GM21717 (cell line): Measurements from ENCODE around the gene HSD17B12.
"Not testable (repeated sequence)": the region's sequence is repeated elsewhere in the genome, so short reads cannot be mapped to it uniquely, and the experiment has no call there.

Source experiments
- ATAC-seq: cut with Tn5 transposase; IDR thresholded peaks from one replicate; pipeline ENCODE4 v1.9.1; 2021; ENCODE audit warnings: mild to moderate bottlenecking, moderate library complexity; ENCODE audit not compliant: unreplicated experiment

The HSD17B12 gene

DNA sequence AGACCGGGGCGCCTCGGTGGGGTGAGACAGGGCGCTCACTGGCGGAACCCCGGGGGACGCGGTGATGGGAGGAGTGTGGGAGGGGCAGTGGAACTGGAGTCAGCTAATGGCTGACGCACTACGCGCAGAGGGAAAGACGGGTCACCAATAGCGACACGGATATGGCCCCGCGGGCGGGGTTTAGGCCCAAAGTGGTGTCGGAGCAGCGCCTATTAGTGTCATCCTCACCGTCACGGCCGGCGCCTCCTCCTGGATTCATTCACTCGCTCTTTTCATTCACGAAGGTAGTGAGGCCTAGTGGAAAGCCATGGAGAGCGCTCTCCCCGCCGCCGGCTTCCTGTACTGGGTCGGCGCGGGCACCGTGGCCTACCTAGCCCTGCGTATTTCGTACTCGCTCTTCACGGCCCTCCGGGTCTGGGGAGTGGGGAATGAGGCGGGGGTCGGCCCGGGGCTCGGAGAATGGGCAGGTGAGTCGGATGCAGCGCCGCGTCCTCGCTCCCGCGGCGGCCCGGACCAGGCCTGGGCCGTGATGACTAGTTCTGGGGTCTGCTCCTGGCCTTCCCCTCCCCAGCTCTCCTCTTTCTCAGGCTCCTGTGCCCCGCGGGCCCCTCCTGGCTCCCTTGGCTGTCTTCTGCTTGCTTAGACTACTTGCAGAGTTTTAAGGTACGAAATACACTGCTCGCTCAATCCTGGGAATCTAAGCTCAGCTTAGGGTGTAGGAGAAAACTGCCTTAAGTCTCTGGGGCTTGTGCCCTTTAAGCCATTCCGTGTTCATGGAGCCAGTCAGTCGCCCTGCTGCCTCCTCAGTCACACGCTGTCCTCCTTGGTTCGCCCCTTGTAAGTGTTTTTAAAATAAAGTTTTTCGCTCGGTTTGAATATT lies at the start of gene HSD17B12:
Gene HSD17B12 (plus strand): TSS at position 218 of the 880 bp plus-strand sequence. CDS start 90 bp downstream, at position 308.
- ATAC-seq = peak; percentile 97

DNA sequence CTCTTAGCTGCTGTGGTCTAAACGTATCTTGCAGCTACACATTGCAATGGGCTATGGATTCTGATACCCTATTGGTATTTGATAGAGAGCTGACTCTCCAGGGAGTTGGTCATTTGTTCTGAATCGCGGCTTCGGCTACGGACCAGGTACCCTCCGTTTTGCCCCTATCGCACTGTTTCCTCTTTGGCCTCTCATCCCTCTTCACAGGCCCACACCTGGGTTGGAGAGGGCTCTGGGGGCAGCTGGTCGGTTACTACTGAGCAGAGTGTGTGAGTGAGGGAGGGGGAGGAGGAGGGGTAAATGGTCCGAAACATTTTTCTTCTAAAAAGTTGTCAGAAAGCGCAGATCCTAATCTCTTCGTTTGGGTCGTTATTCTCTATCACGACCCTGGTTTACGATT lies 48.8 kb upstream of the HSD17B12 start:
- ATAC-seq = no peak

DNA sequence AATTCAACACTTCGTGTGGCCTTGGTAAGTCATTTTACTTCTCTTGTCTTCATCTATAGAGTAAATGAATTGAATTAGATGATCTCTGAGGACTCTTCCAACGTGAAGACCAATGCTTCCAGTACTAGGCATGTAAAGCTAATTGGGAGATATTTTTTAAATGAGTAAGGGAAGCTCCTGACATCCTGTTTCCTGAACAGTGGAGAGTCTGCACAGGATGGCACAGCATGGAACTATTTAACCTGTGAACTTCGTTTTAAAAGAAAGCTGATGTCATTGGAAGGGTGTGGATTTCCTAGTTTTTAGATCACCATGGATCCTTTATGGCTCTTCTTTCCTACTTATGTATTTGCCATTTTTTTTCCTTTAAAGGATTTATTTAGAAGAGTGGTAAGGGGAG lies 48.4 kb upstream of the HSD17B12 start:
- ATAC-seq = no peak

DNA sequence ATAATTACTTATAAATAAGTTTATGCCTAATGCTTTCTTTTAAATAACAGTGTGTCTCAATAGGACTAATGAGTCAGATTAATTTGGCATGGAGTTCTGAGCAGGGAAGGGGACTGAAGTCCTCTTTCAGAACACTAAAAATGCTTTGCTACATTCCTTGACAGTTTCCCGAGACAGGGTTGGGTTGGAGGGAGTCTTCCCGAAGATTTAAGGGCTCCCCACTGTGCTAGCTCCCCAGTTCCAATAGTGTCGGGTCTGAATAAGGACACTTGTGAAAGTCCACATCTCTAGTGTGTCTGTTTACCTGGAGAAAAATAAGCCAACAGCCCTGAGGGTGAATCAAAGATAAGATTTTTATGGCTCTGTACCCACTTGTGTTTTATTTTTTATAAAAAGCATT lies 41.8 kb upstream of the HSD17B12 start:
- no peak for ATAC-seq

GRCh38 chr11:43639224-43639623 lies 41.3 kb upstream of the HSD17B12 start:
- no peak for ATAC-seq

- ATAC-seq = no peak
Observed at GRCh38 chr11:43639920-43640319, 40.6 kb upstream of the HSD17B12 start.

DNA sequence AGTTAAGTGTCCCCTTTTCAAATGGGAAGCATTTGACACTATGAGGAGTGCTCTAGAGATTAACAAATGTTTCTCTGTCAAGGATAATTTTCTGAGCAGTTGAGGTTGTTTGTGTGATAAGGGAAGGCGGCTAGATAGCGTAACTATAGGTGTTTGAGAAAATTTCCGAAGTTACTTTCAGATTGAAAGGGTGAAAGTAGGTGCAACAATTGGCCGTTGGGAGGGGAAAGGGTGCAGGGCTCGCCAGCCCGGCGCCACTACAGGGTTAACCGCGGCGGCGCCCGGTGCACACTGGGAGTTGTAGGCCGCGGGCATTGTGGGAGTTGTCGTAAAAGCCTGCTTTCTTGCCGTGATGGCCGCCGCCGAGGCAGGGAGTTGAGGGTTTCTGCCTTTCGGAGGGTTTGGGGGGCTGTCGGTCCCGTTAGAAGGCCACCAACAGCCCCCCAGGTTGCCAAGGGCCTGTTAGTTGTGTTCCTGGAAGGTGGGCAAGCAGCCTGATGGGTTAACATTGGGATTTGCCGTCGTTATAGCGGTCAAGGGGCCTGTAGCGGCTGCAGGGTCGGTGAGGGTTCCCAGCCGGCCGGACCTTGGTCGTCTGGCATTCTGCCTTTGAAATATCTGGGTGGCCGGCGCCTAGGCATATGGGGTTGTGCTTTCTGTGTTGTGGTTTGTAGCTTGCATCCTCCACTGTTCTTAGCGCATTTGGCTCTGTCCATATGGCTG lies 36.5 kb upstream of the HSD17B12 start:
- ATAC-seq = peak; percentile 99

DNA sequence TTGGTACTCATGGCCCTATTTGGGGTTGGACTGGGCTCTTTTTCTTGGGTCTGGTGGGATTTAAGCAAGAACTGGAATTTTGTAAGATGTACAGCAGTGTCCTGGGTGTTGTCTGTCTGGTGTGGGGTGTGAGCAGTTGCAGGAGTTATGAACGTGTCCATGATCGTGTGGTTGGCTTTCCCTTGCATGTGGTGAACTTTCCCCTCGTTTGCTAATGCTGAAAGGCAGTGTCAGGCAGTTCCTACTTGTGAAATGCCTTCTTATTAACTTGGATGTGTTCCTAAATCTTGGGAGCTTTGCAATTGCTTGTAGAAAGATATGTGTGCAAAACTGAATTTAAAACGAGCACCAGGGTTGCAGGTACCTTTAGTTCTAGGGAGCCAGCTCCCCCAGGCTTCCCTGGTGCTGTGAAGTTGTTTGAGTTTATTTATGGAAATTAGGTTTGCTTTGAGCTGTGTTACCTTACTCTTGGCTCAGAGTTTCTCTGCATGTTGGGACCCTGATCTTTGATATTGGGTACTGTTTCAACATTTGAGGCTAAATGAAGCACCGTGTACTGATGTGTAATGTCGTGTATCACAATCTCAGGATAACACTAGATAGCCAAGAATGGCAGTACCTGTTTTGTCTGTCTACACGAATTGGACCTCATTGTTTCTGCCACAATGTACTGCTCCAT lies 35.8 kb upstream of the HSD17B12 start:
- ATAC-seq = no peak

DNA sequence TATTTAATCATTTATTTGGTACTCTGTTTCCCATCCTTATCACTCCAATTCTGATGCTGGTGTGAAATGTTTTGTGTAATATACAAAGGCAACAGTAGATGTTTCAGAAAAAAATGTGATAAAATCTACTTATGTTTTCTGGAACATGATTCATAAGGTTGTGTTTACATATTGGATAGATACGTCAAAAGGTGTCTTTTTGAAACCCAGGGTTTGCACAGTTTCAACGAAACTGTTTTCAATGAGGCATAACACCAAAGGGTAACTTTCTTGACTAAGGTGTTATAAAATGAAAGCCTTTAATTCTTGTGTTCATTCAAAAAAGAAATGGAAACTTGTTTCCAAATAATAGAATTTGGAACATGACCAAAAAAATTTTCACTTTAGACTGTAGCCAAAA lies 33.8 kb upstream of the HSD17B12 start:
- ATAC-seq = no peak

DNA sequence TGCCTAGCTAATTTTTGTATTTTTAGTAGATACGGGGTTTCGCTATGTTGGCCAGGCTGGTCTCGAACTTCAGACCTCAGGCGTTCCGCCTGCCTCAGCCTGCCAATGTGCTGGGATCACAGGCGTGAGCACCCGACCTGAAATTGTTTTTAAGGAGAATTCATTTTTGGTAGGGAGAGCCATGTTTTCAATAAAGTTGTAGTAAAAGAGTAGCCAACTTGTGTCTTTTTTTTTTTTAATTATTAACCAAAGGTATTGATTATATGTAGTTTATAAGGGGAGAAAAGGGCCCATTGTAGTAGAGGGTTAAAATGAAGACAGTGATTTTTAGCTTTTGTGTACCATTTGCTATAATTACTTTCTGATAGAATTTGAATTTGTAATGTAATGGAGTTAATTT lies 31.6 kb upstream of the HSD17B12 start:
- no peak for ATAC-seq

- no peak for ATAC-seq
Observed at GRCh38 chr11:43649501-43649900, 31.0 kb upstream of the HSD17B12 start.

DNA sequence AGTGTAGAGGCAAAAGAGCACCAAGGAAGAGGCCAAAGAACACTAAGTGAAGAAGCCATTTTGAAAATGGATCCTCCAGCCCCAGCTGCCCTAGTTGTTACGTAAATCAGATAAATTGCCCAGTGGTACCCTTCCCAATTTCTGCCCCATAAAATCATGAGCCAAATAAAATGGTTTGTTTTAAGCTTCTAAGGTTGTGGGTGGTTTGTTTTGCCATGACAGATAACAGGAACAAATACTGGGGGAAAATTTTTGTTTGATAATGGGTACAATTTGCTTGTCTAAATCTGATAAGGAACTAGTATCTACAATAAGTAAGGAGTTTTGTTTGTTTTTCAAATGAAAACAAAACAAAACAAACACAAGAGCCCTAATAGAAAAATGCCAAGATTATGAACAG lies 30.6 kb upstream of the HSD17B12 start:
- ATAC-seq = no peak

- not testable (repeated sequence) for ATAC-seq
Observed at GRCh38 chr11:43663018-43663417, 17.5 kb upstream of the HSD17B12 start.

DNA sequence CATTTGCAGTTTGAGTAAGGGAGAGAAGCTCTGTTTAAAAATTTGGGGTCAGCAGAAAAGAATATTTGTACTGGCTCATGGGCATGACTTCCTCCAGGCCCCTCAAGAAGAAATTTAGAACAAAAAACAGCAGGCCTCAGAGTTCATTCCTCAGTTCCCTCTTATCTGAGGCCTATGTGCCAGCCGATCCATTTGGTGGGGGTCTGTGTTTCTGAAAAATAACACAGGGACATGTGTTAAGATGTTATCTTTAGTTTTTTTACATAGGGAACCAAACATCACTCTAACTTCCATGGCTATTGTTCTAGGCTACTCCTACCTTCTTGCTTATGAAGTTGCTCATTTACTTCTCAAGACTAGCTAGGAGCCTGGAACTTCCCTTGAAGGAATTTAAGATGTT lies 16.2 kb upstream of the HSD17B12 start:
- ATAC-seq = no peak

GRCh38 chr11:43671284-43671683 lies 9.3 kb upstream of the HSD17B12 start:
- not testable (repeated sequence) for ATAC-seq

GRCh38 chr11:43674560-43674959 lies 6.0 kb upstream of the HSD17B12 start:
- no peak for ATAC-seq

DNA sequence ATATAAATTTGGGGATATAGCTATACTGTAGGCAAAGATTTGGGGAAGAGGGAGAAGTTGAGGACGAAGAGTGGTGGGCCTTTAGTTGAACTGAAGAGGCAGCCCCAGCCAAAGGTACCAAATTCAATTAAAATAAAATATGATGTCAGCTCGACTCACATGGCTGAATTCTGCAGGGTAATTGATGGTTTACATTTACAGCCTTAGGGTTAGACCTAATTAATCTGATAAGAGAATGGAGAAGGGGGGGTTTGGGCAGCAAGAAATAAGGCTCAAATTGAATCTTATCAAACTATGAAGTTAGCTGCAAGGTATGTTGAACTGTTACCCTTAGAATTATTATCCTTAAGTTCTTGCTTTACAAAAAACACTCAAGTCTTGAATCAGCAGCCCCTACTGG lies 3.6 kb upstream of the HSD17B12 start:
- no peak for ATAC-seq

DNA sequence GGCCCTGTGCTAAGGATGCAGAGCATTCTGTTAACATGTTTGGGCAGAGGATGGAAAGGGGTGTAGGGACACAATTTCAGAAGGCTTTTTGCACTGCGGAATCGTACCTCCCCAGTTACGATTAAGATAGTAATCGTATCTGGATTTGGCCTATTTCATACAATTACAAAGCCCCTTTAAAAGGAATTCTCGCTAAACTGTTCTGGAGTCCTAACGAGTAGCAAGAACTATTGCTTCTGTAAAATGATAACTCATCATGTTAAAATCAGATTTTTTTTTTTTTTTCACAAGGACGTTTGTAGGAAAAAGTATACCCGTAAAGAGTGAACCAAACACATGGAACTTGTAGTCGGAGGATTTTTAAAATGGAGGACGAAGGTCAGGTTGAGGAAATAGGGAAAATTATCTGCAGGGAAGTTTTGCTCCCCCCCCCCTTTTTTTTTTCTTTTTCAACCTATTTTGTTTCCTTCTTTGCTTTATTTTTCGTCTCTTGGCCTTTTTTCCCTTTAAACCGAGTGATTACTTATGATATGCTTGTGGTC lies 934 bp downstream of the HSD17B12 start:
- no peak for ATAC-seq

DNA sequence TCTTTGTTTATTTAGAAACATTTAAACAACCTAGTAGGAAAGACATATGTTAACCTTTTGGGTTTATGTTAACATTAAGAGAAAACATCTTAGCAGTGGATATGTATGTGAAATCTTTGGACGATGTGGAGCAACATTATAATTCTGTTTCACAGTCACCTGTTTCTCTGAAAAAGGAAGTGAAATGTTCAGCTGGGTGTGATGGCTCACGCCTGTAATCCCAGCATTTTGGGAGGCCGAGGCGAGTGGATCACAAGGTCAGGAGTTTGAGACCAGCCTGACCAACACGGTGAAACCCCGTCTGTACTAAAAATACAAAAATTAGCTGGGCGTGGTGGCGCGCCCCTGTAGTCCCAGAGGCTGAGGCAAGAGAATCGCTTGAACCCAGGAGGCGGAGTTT lies 1.5 kb downstream of the HSD17B12 start:
- not testable (repeated sequence) for ATAC-seq

DNA sequence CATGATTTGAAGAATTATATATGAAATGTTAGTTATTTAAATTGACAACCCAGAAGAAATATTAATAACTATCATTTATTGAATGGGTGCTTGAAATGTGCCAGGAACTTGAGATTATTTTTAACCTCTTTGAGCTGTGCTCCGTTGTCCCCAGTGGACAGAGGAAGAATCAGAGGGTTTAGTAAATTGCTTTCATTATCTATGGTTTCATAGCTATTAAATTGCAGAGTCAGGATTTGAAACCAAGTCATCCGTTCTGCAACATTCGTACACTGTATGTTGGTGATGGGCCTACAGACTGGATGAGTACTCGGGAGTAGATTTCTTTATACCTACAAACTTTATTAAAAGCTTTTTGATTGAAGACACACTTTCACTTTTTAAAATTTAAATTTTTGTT lies 4.9 kb downstream of the HSD17B12 start:
- no peak for ATAC-seq

DNA sequence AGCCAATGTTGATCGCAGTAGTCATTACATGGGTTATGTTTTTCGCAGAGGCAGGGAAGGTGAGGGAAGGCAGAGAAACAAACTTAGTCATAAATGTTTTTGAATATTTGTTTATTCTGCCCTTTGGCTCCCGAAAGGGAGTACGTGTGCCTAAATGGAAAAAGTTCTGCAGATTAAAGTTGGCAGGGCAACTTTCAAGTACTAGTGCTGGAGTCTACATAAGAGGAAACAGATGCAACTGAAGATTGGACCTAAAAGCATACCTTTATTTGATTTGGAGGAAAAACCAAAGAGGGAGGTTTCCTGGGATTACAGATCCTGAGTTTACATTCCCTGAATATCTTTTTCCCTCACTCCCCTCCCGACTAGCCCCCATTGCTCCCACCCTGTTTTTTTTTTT lies 5.7 kb downstream of the HSD17B12 start:
- no peak for ATAC-seq
